GM23338 (cell line): ENCODE results near the gene RAB42. TPM values are rescaled to one million over a fixed set of nuclear protein-coding genes. Genes with fewer than 3 reads are reported as not detected.

Source experiments
- ATAC-seq: fragments of 200-7000 bp; cut with Tn5 transposase; 3 replicates; pipeline ENCODE4 v1.9.1; 2020
- DNase-seq: peaks from one replicate; pipeline ENCODE4 v3.0.0-alpha.2; 2015; ENCODE audit warnings: low spot score
- H2AFZ ChIP-seq: fragments of 200-600 bp; sonication (generic); 2 replicates; pipeline ENCODE4 v1.8.0; 2016; ENCODE audit warnings: antibody characterized with exemption, mild to moderate bottlenecking, moderate library complexity
- H3F3A ChIP-seq: fragments of 200-600 bp; sonication (generic); replicated peaks from 2 replicates; pipeline ENCODE4 v1.8.0; 2017; ENCODE audit warnings: antibody characterized with exemption, mixed run types, low read depth
- H3K27ac ChIP-seq: fragments of 200-600 bp; sonication (generic); 2 replicates; pipeline ENCODE4 v1.6.1; 2016; ENCODE audit warnings: low read depth
- H3K27me3 ChIP-seq: fragments of 200-600 bp; sonication (generic); 2 replicates; pipeline ENCODE4 v1.8.0; 2016; ENCODE audit warnings: mild to moderate bottlenecking, mixed run types, moderate library complexity; ENCODE audit not compliant: insufficient read depth
- H3K36me3 ChIP-seq: fragments of 200-600 bp; sonication (generic); 2 replicates; pipeline ENCODE4 v1.8.0; 2016; ENCODE audit warnings: mild to moderate bottlenecking; ENCODE audit not compliant: insufficient read depth
- H3K4me1 ChIP-seq: fragments of 200-600 bp; sonication (generic); 2 replicates; pipeline ENCODE4 v1.8.0; 2016; ENCODE audit warnings: mild to moderate bottlenecking, moderate library complexity; ENCODE audit not compliant: insufficient read depth
- H3K4me2 ChIP-seq: fragments of 200-600 bp; sonication (generic); 2 replicates; pipeline ENCODE4 v1.7.1; 2017; ENCODE audit warnings: mixed run types
- H3K4me3 ChIP-seq: fragments of 200-600 bp; sonication (generic); 2 replicates; pipeline ENCODE4 v1.6.1; 2016; ENCODE audit warnings: mixed run types
- H3K79me2 ChIP-seq: fragments of 200-600 bp; sonication (generic); replicated peaks from 2 replicates; pipeline ENCODE4 v1.8.0; 2017; ENCODE audit warnings: mild to moderate bottlenecking; ENCODE audit not compliant: insufficient read depth
- H3K9me2 ChIP-seq: fragments of 200-600 bp; sonication (generic); 2 replicates; pipeline ENCODE4 v1.8.0; 2017; ENCODE audit not compliant: insufficient read depth
- H4K20me1 ChIP-seq: fragments of 200-600 bp; sonication (generic); replicated peaks from 2 replicates; pipeline ENCODE4 v1.8.0; 2017; ENCODE audit warnings: mild to moderate bottlenecking; ENCODE audit not compliant: insufficient read depth
- H3K27ac Mint-ChIP-seq: 2 replicates; pipeline ENCODE4 v1.8.0; 2020; ENCODE audit warnings: inconsistent platforms, mild to moderate bottlenecking, moderate library complexity, mixed read lengths
- H3K27me3 Mint-ChIP-seq: 3 replicates; pipeline ENCODE4 v1.8.0; 2022; ENCODE audit warnings: low read depth, mild to moderate bottlenecking, moderate library complexity, mixed read lengths, inconsistent platforms; ENCODE audit not compliant: insufficient read depth, poor library complexity
- H3K36me3 Mint-ChIP-seq: 3 replicates; pipeline ENCODE4 v1.8.0; 2021; ENCODE audit warnings: low read depth, mild to moderate bottlenecking, inconsistent platforms, moderate library complexity, mixed read lengths
- H3K4me1 Mint-ChIP-seq: 3 replicates; pipeline ENCODE4 v1.8.0; 2020; ENCODE audit warnings: mild to moderate bottlenecking, inconsistent platforms, mixed read lengths
- H3K4me3 Mint-ChIP-seq: 3 replicates; pipeline ENCODE4 v1.8.0; 2021; ENCODE audit warnings: moderate library complexity, mild to moderate bottlenecking, inconsistent platforms, mixed read lengths
- H3K9me3 Mint-ChIP-seq: 3 replicates; pipeline ENCODE4 v1.8.0; 2020; ENCODE audit warnings: moderate library complexity, mild to moderate bottlenecking, inconsistent platforms, mixed read lengths
- CREB1 ChIP-seq: fragments of 250-450 bp; sonication (Bioruptor Pico); IDR thresholded peaks from 2 replicates; pipeline ENCODE4 v1.5.0; 2020; ENCODE audit warnings: low read depth, mild to moderate bottlenecking, moderate library complexity
- CTCF ChIP-seq, 2 experiments: fragments of 200-600 bp in 1 of 2; sonication (generic) in 1 of 2; conservative IDR thresholded peaks; 2 replicates each; pipeline versions ENCODE4 v1.5.1 to v1.6.1; 2016 to 2017; ENCODE audit warnings: antibody characterized with exemption in 2 of 2, low read depth in 2 of 2, mild to moderate bottlenecking in 2 of 2, moderate library complexity in 1 of 2
- ETS1 ChIP-seq: IDR thresholded peaks from 2 replicates; pipeline ENCODE4 v1.6.1; 2016; ENCODE audit warnings: antibody characterized with exemption
- EZH2 ChIP-seq: fragments of 200-600 bp; sonication (generic); IDR thresholded peaks from one replicate; pipeline ENCODE4 v1.8.0; 2017; ENCODE audit warnings: antibody characterized with exemption, mild to moderate bottlenecking, low read depth; ENCODE audit not compliant: unreplicated experiment
- EZH2phosphoT487 ChIP-seq: fragments of 200-600 bp; sonication (generic); IDR thresholded peaks from one replicate; pipeline ENCODE4 v1.8.1; 2018; ENCODE audit warnings: antibody characterized with exemption; ENCODE audit not compliant: unreplicated experiment
- JUNB ChIP-seq: IDR thresholded peaks from one replicate; pipeline ENCODE4 v1.6.1; 2016; ENCODE audit warnings: antibody characterized with exemption; ENCODE audit not compliant: unreplicated experiment
- NANOG ChIP-seq: IDR thresholded peaks from 2 replicates; pipeline ENCODE4 v1.6.1; 2016; ENCODE audit warnings: antibody characterized with exemption, borderline replicate concordance
- POLR2AphosphoS5 ChIP-seq: IDR thresholded peaks from 2 replicates; pipeline ENCODE4 v1.6.1; 2016; ENCODE audit warnings: antibody characterized with exemption, low read depth
- REST ChIP-seq: IDR thresholded peaks from one replicate; pipeline ENCODE4 v1.6.1; 2018; ENCODE audit warnings: antibody characterized with exemption; ENCODE audit not compliant: unreplicated experiment
- STAT1 ChIP-seq: IDR thresholded peaks from one replicate; pipeline ENCODE4 v1.6.1; 2016; ENCODE audit warnings: antibody characterized with exemption; ENCODE audit not compliant: unreplicated experiment
- ZNF114 ChIP-seq: fragments of 250-450 bp; sonication (Bioruptor Pico); IDR thresholded peaks from 2 replicates; pipeline ENCODE4 v1.5.0; 2020; ENCODE audit warnings: mild to moderate bottlenecking, moderate library complexity
- ZNF331 ChIP-seq: fragments of 250-450 bp; sonication (Bioruptor Pico); IDR thresholded peaks from 2 replicates; pipeline ENCODE4 v1.5.0; 2020; ENCODE audit warnings: low read depth, mild to moderate bottlenecking, moderate library complexity
- ZNF462 ChIP-seq: fragments of 250-450 bp; sonication (Bioruptor Pico); IDR thresholded peaks from 2 replicates; pipeline ENCODE4 v1.5.0; 2020; ENCODE audit warnings: mild to moderate bottlenecking, moderate library complexity
- polyA plus RNA-seq: library from polyadenylated mRNA; unstranded; fragments of >200 nt; fragmentation: Nextera tagmentation; extraction: Ambion mirVana; gene quantifications from 2 replicates; pipeline ENCODE4 v1.2.1, GENCODE V29; 2016
- total RNA-seq: library from RNA; depleted of rRNA; stranded (reverse); fragments of >200 nt; shearing (Covaris generic); gene quantifications from 2 replicates; pipeline ENCODE4 v1.2.3, GENCODE V29; 2014

The RAB42 gene
- total and polyA plus RNA-seq, 2 experiments from 2014 or later: 13.0 to 17.7 TPM

- DNase-seq (no peak), ATAC-seq (no peak)
- Mint-ChIP-seq H3K4me3 (no peak overlapping the region), H3K9me3 (no peaks in the 10 kb centered on the region; the same call in 2 of the 3 replicates), H3K36me3 (no peaks in the 10 kb centered on the region), H3K4me1 (0 out of 3 replicates have a peak, but pooled peaks cover 3% of the 10 kb centered on the region), H3K27ac (no peak overlapping the region), H3K27me3 (peaks cover 12% of the 10 kb centered on the region)
- no peak for TF ChIP-seq EZH2phosphoT487
- TF ChIP-seq STAT1: no peak
- TF ChIP-seq JUNB: no peak
- no peak for TF ChIP-seq CTCF (conservative IDR thresholded peaks at IDR 0.05; ENCODE audit: low read depth in 2 of 2)
- no peak for TF ChIP-seq ETS1
- TF ChIP-seq ZNF462: no peak
- no peak for TF ChIP-seq ZNF331 (CRISPR knock-in tag)
- TF ChIP-seq CREB1 (CRISPR knock-in tag): no peak
- TF ChIP-seq NANOG: no peak
- TF ChIP-seq ZNF114: no peak
- no peak for TF ChIP-seq POLR2AphosphoS5
- no peak for TF ChIP-seq EZH2
- TF ChIP-seq REST: no peak
- Histone ChIP-seq H3K36me3 (no peaks in the 10 kb centered on the region), H3F3A (no peaks in the 10 kb centered on the region; the same call in 1 of the 2 replicates), H3K4me1 (no peaks in the 10 kb centered on the region), H3K79me2 (no peaks in the 10 kb centered on the region), H3K4me3 (no peak overlapping the region), H3K4me2 (no peak overlapping the region), H4K20me1 (no peaks in the 10 kb centered on the region), H3K9me2 (no peaks in the 10 kb centered on the region), H3K27me3 (no peaks in the 10 kb centered on the region), H3K27ac (no peak overlapping the region), H2AFZ (no peak overlapping the region)
Measured at GRCh38 chr1:28548318-28548717, 43.7 kb upstream of the RAB42 start.
